Prostate gland (tissue), 2 donors: ENCODE data around the gene VASN. TPM values are rescaled to one million over a fixed set of nuclear protein-coding genes. Genes with fewer than 3 reads are reported as not detected.

Source experiments
- DNase-seq: peaks from one replicate; pipeline ENCODE4 v3.0.0-alpha.2; 2019; ENCODE audit warnings: low spot score
- H3K27ac ChIP-seq, 2 donors: fragments of 200-600 bp; sonication (generic); 2 replicates each; pipeline ENCODE4 v1.5.1; 2017 to 2019
- H3K27me3 ChIP-seq: fragments of 200-600 bp; sonication (generic); replicated peaks from 2 replicates; pipeline ENCODE4 v1.5.1; 2019; ENCODE audit not compliant: insufficient read depth
- H3K36me3 ChIP-seq, 2 donors: fragments of 200-600 bp; sonication (generic); 1 replicate in 1 of 2; 2 replicates in 1 of 2; pipeline versions ENCODE4 v1.5.1 to v1.8.1; 2017 to 2019
- H3K4me1 ChIP-seq: fragments of 200-600 bp; sonication (generic); replicated peaks from 2 replicates; pipeline ENCODE4 v1.5.1; 2019
- H3K4me3 ChIP-seq, 2 donors: fragments of 200-600 bp; sonication (generic); 2 replicates each; pipeline ENCODE4 v1.5.1; 2017 to 2019
- H3K9me3 ChIP-seq: fragments of 200-600 bp; sonication (generic); 2 replicates; pipeline ENCODE4 v1.5.1; 2017
- CTCF ChIP-seq, 4 experiments: fragments of 200-600 bp in 2 of 4; fragments of 450-650 bp in 2 of 4; sonication (generic) in 2 of 4; IDR thresholded peaks; 1 replicate in 3 of 4; 2 replicates in 1 of 4; pipeline ENCODE4 v1.5.1; 2016 to 2019; ENCODE audit warnings: antibody characterized with exemption in 4 of 4, mild to moderate bottlenecking in 2 of 4, moderate library complexity in 2 of 4
- POLR2A ChIP-seq: fragments of 450-650 bp; IDR thresholded peaks from one replicate; pipeline ENCODE4 v1.6.1; 2016; ENCODE audit warnings: antibody characterized with exemption, mild to moderate bottlenecking
- POLR2AphosphoS5 ChIP-seq: sonication (generic); formaldehyde crosslinking; IDR thresholded peaks from one replicate; pipeline ENCODE4 v1.6.1; 2017; ENCODE audit warnings: antibody characterized with exemption
- WGBS: methylation state at CpG from one replicate; pipeline ENCODE4 v1.1.5; 2018; 5-methylcytosine and 5-hydroxymethylcytosine counted together
- intact Hi-C: fragments of 100-400 bp; cut with DNase I; formaldehyde crosslinking; loops from one replicate; pipeline ENCODE4 v1.14.2; 2022
- total RNA-seq, 2 donors: library from RNA; depleted of rRNA; stranded (reverse); fragments of >200 nt; gene quantifications; one replicate each; pipeline ENCODE4 v1.1.0, GENCODE V29; 2016

The VASN gene
- total RNA-seq, 2 donors from 2014 or later = 13.1 to 97.4 TPM

- Histone ChIP-seq H3K27me3 (no peaks in the 10 kb centered on the region), H3K4me3 (no peak overlapping the region), H3K4me1 (no peaks in the 10 kb centered on the region), H3K36me3 (no peaks in the 10 kb centered on the region), H3K9me3 (no peaks in the 10 kb centered on the region), H3K27ac (no peak overlapping the region)
- TF ChIP-seq POLR2AphosphoS5 = no peak
- no peak for TF ChIP-seq CTCF (IDR thresholded peaks at IDR 0.05)
- TF ChIP-seq POLR2A = no peak
- WGBS = 84% methylated on average over 9 of the region's 10 CpGs
- no peak for DNase-seq
- intact Hi-C loops = no loop called here
Observed at GRCh38 chr16:4386951-4387565, 15.4 kb downstream of the VASN start.

GRCh38 chr16:4387781-4388180 is 16.1 kb downstream of the VASN start:
- Histone ChIP-seq H3K36me3 (no peaks in the 10 kb centered on the region), H3K9me3 (no peaks in the 10 kb centered on the region), H3K27ac (no peak overlapping the region), H3K27me3 (no peaks in the 10 kb centered on the region), H3K4me3 (no peak overlapping the region), H3K4me1 (no peaks in the 10 kb centered on the region)
- WGBS = 88% methylated on average over 20 of the region's 20 CpGs
- TF ChIP-seq CTCF (IDR thresholded peaks at IDR 0.05) = no peak
- no peak for TF ChIP-seq POLR2AphosphoS5
- TF ChIP-seq POLR2A = no peak
- intact Hi-C loops = no loop called here
- no peak for DNase-seq

- Histone ChIP-seq H3K27me3 (no peaks in the 10 kb centered on the region), H3K4me1 (no peaks in the 10 kb centered on the region), H3K36me3 (no peaks in the 10 kb centered on the region), H3K27ac (no peak overlapping the region), H3K4me3 (no peak overlapping the region), H3K9me3 (no peaks in the 10 kb centered on the region)
- intact Hi-C loops = no loop called here
- TF ChIP-seq CTCF (IDR thresholded peaks at IDR 0.05) = no peak
- TF ChIP-seq POLR2A = no peak
- TF ChIP-seq POLR2AphosphoS5 = no peak
- DNase-seq = no peak
- 90% methylated on average over 19 of the region's 19 CpGs for WGBS
Observed at GRCh38 chr16:4388271-4389021, 16.8 kb downstream of the VASN start.

GRCh38 chr16:4389051-4389955 is 17.7 kb downstream of the VASN start:
- H3K27ac ChIP-seq = no peak overlapping the region

More at GRCh38 chr16:4389051-4389955, 17.7 kb downstream of the VASN start:
- no peak for DNase-seq
- 73% methylated on average over 27 of the region's 27 CpGs for WGBS
- H3K27me3 ChIP-seq = no peaks in the 10 kb centered on the region
- no peak for TF ChIP-seq POLR2A
- no peak for TF ChIP-seq CTCF (IDR thresholded peaks at IDR 0.05)
- TF ChIP-seq POLR2AphosphoS5 = no peak
- intact Hi-C loops = no loop called here
- H3K4me1 ChIP-seq = no peaks in the 10 kb centered on the region
- H3K4me3 ChIP-seq = no peak overlapping the region
- H3K9me3 ChIP-seq = no peaks in the 10 kb centered on the region
- no peaks in the 10 kb centered on the region for H3K36me3 ChIP-seq
